Umbilical cord (tissue), 2 donors: Measurements from ENCODE around the gene ARHGEF28. TPM values are rescaled to one million over a fixed set of nuclear protein-coding genes. Genes with fewer than 3 reads are reported as not detected.

Experiments
- DNase-seq: peaks from one replicate; pipeline ENCODE4 v3.0.0-alpha.2; 2015; ENCODE audit warnings: low spot score
- total RNA-seq: library from RNA; depleted of rRNA; stranded (reverse); fragments of >200 nt; gene quantifications from one replicate; pipeline ENCODE4 v1.2.3, GENCODE V29; 2014; ENCODE audit warnings: low replicate concordance; ENCODE audit not compliant: insufficient read depth

Gene ARHGEF28
- total RNA-seq, 1 donor from 2014 or later: 13.7 TPM

- peak; percentile 3 for DNase-seq
These were observed 67.6 kb downstream of the ARHGEF28 start for GRCh38 chr5:73693573-73694061.

GRCh38 chr5:73694089-73694488 lies 68.1 kb downstream of the ARHGEF28 start:
- no peak for DNase-seq

GRCh38 chr5:73698011-73698410 lies 72.0 kb downstream of the ARHGEF28 start:
- DNase-seq: no peak

- DNase-seq: no peak
These were observed 75.6 kb downstream of the ARHGEF28 start for GRCh38 chr5:73701566-73701965.

GRCh38 chr5:73702534-73702933 lies 76.5 kb downstream of the ARHGEF28 start:
- DNase-seq: no peak

- DNase-seq: no peak
These were observed 77.0 kb downstream of the ARHGEF28 start for GRCh38 chr5:73702951-73703350.

- no peak for DNase-seq
These were observed 79.4 kb downstream of the ARHGEF28 start for GRCh38 chr5:73705364-73705763.

- DNase-seq: no peak
These were observed 81.0 kb downstream of the ARHGEF28 start for GRCh38 chr5:73706963-73707362.

GRCh38 chr5:73709536-73710129 lies 83.6 kb downstream of the ARHGEF28 start:
- no peak for DNase-seq

- DNase-seq: no peak
These were observed 90.3 kb downstream of the ARHGEF28 start for GRCh38 chr5:73716284-73716808.

GRCh38 chr5:73718762-73719161 lies 92.8 kb downstream of the ARHGEF28 start:
- DNase-seq: no peak

GRCh38 chr5:73719632-73720031 lies 93.6 kb downstream of the ARHGEF28 start:
- no peak for DNase-seq

GRCh38 chr5:73722231-73722630 lies 96.2 kb downstream of the ARHGEF28 start:
- peak; percentile 20 for DNase-seq

- DNase-seq: no peak
These were observed 100.1 kb downstream of the ARHGEF28 start for GRCh38 chr5:73726071-73726470.

- no peak for DNase-seq
These were observed 100.7 kb downstream of the ARHGEF28 start for GRCh38 chr5:73726606-73727231.

GRCh38 chr5:73727470-73727869 lies 101.5 kb downstream of the ARHGEF28 start:
- no peak for DNase-seq

- DNase-seq: no peak
These were observed 102.7 kb downstream of the ARHGEF28 start for GRCh38 chr5:73728493-73729273.

- DNase-seq: no peak
These were observed 103.3 kb downstream of the ARHGEF28 start for GRCh38 chr5:73729329-73729728.

GRCh38 chr5:73732045-73732444 lies 106.0 kb downstream of the ARHGEF28 start:
- no peak for DNase-seq

GRCh38 chr5:73733219-73733618 lies 107.2 kb downstream of the ARHGEF28 start:
- no peak for DNase-seq

GRCh38 chr5:73735032-73735734 lies 109.2 kb downstream of the ARHGEF28 start:
- peak; percentile 33 for DNase-seq

GRCh38 chr5:73739650-73740049 lies 113.7 kb downstream of the ARHGEF28 start:
- DNase-seq: no peak
